HG02588 (cell line): ENCODE data around the gene NEAT1.

Experiments
- ATAC-seq: cut with Tn5 transposase; IDR thresholded peaks from one replicate; pipeline ENCODE4 v1.9.1; 2021; ENCODE audit warnings: mild to moderate bottlenecking, moderate library complexity; ENCODE audit not compliant: unreplicated experiment

Gene NEAT1

GRCh38 chr11:65421794-65422632, 585 bp upstream of the NEAT1 start:
- peak; percentile 25 for ATAC-seq

DNA sequence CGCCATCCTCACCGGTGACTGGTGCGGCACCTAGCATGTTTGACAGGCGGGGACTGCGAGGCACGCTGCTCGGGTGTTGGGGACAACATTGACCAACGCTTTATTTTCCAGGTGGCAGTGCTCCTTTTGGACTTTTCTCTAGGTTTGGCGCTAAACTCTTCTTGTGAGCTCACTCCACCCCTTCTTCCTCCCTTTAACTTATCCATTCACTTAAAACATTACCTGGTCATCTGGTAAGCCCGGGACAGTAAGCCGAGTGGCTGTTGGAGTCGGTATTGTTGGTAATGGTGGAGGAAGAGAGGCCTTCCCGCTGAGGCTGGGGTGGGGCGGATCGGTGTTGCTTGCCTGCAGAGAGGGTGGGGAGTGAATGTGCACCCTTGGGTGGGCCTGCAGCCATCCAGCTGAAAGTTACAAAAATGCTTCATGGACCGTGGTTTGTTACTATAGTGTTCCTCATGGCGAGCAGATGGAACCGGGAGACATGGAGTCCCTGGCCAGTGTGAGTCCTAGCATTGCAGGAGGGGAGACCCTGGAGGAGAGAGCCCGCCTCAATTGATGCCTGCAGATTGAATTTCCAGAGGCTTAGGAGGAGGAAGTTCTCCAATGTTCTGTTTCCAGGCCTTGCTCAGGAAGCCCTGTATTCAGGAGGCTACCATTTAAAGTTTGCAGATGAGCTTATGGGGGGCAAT, 1.1 kb downstream of the NEAT1 start:
- no peak for ATAC-seq

DNA sequence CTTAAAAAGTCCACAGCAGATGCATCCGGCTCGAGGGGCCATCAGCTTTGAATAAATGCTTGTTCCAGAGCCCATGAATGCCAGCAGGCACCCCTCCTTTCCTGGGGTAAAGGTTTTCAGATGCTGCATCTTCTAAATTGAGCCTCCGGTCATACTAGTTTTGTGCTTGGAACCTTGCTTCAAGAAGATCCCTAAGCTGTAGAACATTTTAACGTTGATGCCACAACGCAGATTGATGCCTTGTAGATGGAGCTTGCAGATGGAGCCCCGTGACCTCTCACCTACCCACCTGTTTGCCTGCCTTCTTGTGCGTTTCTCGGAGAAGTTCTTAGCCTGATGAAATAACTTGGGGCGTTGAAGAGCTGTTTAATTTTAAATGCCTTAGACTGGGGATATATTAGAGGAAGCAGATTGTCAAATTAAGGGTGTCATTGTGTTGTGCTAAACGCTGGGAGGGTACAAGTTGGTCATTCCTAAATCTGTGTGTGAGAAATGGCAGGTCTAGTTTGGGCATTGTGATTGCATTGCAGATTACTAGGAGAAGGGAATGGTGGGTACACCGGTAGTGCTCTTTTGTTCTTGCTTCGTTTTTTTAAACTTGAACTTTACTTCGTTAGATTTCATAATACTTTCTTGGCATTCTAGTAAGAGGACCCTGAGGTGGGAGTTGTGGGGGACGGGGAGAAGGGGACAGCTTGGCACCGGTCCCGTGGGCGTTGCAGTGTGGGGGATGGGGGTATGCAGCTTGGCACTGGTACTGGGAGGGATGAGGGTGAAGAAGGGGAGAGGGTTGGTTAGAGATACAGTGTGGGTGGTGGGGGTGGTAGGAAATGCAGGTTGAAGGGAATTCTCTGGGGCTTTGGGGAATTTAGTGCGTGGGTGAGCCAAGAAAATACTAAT, 1.9 kb downstream of the NEAT1 start:
- ATAC-seq = no peak

- ATAC-seq = no peak
Measured at GRCh38 chr11:65425105-65425970, 2.7 kb downstream of the NEAT1 start.

- ATAC-seq = no peak
Measured at GRCh38 chr11:65425971-65426838, 3.6 kb downstream of the NEAT1 start.

- ATAC-seq = no peak
Measured at GRCh38 chr11:65426839-65427690, 4.5 kb downstream of the NEAT1 start.

GRCh38 chr11:65427691-65428577, 5.3 kb downstream of the NEAT1 start:
- ATAC-seq = no peak

DNA sequence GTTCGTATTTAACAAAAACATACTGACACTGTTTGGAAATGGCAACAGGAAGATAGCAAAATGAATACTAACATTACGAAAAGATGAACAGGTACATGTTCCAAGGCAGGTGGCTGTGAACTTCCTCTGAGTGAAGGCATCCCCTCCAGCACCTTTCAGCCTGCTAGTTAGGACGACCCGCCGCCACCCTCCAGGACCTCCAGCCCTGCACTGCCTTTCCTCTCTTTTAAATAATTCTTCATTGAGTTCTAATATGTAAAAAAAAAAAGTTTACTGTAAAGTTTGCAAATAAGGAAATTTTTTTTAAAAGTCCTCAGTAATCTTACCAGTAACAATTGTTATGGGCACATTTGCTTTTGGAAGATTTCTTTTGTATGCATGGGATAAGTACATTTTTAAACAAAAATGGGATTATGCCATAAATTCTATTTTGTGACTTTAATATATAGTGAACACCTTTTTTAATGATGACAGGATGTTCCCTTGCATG, 6.0 kb downstream of the NEAT1 start:
- no peak for ATAC-seq

- ATAC-seq = no peak
Measured at GRCh38 chr11:65429068-65429681, 6.6 kb downstream of the NEAT1 start.

GRCh38 chr11:65429724-65430405, 7.3 kb downstream of the NEAT1 start:
- no peak for ATAC-seq

DNA sequence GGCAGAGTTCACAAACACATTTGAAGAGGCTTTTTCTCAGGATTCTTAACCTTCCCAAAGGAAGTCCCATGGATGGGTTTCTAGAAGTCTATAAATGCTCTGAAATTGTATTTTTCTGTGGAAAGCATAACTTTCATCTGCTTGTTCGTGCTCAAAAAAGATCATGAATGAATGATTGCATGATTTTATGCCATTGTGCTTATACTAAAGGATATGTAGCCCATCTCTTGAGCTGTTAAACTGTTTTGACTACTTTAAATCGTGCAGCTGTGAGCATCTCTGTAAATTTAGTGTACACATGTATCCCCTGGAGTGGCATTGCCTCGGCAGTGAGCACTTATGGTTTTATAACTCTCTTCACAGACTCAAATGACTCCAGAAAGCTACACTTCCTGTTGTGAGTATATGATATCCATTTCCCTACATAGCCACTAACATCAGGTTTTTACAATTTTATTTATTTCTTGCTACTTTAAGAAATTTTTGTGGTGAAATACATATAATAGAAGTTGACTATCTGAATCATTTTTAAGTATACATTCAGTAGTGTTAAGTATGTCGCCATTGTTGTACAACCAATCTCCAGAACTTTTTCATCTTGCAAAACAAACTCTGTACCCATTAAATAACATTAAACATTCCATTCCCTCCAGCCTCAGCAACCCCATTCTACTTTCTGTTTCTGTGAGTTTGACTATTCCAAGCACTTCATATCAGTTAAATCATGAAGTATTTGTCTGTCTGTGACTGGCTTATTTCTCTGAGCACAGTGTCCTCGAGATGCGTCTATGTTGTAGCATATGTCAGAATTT, 8.0 kb downstream of the NEAT1 start:
- ATAC-seq = no peak

DNA sequence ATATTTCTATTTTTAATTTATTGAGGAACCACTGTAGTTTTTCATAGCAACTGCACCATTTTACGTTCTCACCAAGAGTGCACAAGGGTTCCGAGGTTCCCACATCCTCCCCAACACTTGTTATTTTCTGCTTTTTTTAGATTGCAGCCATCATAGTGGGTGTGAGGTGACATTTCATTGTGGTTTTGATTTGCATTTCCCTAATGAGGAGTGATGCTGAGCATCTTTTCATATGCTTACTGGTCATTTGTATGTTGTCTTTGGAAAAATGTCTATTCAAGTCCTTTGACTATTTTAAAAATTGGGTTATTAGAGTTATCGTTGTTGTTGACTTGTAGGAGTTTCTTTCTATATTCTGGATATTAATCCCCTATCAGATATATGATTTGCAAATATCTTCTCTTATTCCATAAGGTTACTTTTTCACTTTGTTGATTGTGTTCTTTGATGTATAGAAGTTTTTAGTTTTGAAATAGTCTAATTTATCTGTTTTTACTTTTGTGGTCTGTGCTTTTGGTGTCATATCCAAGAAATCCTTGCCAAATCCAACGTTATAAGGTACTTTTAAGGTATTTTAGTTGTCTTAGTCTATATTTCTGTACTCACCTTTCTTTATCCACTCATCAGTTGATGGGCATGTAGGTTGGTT, 9.0 kb downstream of the NEAT1 start:
- no peak for ATAC-seq

DNA sequence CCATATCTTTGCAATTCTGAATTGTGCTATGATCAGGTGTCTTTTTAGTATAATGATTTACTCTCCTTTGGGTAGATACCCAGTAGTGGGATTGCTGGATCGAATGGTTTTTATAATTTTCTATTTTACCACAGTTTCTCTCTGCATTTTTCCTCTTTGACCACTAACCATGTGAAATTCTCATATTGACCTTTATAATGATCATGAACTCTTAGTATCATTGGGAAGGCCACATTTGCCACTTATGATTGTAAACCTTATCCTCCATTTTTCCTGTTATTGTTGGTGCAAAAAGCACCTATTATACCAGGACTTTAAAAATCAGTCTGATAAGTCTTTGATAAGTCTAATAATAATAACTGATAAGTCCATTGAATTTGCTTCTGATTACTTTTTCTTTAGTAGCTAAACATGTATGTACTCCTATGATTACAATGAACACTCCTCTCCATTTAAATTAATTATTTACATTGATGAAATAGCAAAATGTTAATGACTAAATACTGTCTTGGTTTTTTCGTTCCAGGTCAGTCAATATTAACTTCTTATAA, 9.6 kb downstream of the NEAT1 start:
- ATAC-seq = no peak

DNA sequence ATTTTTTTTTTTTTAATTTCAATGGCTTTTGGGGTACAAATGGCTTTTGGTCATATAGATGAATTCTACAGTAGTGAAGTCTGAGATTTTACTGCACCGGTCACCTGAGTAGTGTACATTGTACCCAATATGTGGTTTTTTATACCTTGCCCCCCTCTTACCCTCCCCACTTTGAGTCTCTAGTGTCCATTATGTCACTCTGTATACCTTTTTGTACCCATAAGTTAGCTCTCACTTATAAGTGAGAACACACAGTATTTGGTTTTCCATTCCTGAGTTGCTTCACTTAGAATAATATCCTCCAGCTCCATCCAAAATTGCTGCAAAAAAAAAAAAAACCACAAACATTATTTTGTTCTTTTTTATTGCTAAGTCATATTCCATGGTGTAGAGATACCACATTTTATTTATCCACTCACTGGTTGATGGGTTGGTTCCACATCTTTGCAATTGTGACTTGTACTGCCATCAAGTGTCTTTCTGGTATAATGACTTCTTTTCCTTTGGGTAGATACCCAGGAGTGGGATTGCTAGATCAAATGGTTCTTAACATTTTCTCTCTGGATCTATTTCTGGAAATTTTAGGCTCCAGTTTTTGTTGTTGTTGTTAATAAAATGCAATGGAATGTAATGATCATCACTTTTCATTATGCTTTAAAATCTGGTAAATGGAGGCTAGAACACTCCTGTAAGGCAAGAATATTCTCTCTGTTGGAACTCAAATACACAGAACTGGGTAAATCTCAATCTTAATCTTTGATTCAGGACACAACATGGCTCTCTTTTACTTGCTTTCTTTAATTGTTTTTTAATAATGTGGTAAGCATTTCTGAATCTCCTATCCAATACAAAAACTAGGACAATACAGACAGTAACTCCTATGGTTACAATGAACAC, 10.3 kb downstream of the NEAT1 start:
- ATAC-seq = no peak
